Measurements from ENCODE around the gene MAGEA9.

- TF ChIP-seq FOXP4 (CRISPR knock-in tag; IDR thresholded peaks at IDR 0.05) (no peak), ATF1 (CRISPR knock-in tag; IDR thresholded peaks at IDR 0.05) (no peak), CTCF (IDR thresholded peaks at IDR 0.05) (no peak), JUN (CRISPR knock-in tag; IDR thresholded peaks at IDR 0.05) (no peak), ZNF121 (CRISPR knock-in tag; IDR thresholded peaks at IDR 0.05) (no peak), CREB1 (CRISPR knock-in tag; IDR thresholded peaks at IDR 0.05) (no peak), NR2C2 (CRISPR knock-in tag; IDR thresholded peaks at IDR 0.05) (no peak), IRF2 (CRISPR knock-in tag; IDR thresholded peaks at IDR 0.05; ENCODE audit: borderline replicate concordance, low read depth) (no peak), MXD4 (CRISPR knock-in tag; IDR thresholded peaks at IDR 0.05; ENCODE audit: borderline replicate concordance) (no peak), USF1 (CRISPR knock-in tag; IDR thresholded peaks at IDR 0.05) (no peak), ZNF416 (CRISPR knock-in tag; IDR thresholded peaks at IDR 0.05) (no peak)
- TF ChIP-seq, protein P1, sequence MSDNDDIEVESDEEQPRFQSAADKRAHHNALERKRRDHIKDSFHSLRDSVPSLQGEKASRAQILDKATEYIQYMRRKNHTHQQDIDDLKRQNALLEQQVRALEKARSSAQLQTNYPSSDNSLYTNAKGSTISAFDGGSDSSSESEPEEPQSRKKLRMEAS (CRISPR knock-in tag; IDR thresholded peaks at IDR 0.05), result no peak
- TF ChIP-seq, protein P2, sequence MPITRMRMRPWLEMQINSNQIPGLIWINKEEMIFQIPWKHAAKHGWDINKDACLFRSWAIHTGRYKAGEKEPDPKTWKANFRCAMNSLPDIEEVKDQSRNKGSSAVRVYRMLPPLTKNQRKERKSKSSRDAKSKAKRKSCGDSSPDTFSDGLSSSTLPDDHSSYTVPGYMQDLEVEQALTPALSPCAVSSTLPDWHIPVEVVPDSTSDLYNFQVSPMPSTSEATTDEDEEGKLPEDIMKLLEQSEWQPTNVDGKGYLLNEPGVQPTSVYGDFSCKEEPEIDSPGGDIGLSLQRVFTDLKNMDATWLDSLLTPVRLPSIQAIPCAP (CRISPR knock-in tag; IDR thresholded peaks at IDR 0.05), result no peak
- TF ChIP-seq, protein P3, sequence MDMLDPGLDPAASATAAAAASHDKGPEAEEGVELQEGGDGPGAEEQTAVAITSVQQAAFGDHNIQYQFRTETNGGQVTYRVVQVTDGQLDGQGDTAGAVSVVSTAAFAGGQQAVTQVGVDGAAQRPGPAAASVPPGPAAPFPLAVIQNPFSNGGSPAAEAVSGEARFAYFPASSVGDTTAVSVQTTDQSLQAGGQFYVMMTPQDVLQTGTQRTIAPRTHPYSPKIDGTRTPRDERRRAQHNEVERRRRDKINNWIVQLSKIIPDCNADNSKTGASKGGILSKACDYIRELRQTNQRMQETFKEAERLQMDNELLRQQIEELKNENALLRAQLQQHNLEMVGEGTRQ (CRISPR knock-in tag; IDR thresholded peaks at IDR 0.05), result no peak
These were observed 21.8 kb downstream of the MAGEA9 start for GRCh38 chrX:149803458-149804062.
